ENCODE data around the gene TNS1. TPM values are rescaled to one million over a fixed set of nuclear protein-coding genes. Genes with fewer than 3 reads are reported as not detected.

TNS1 gene
- polyA plus RNA-seq, 1 of the 3 experiments (the other 2 are of a cell fraction): 12.1 TPM

GRCh38 chr2:218003981-218004419 lies 1.2 kb upstream of the TNS1 start:
- peak overlapping the region; percentile 86 to 98 for H3K27ac ChIP-seq (ENCODE audit: low read depth in 2 of 2, low read length in 1 of 2)
- peak; percentile 51 for DNase-seq
- no peak overlapping the region for H2AFZ ChIP-seq (ENCODE audit: low read depth)
- H3K4me2 ChIP-seq: peak overlapping the region; percentile 98
- peak overlapping the region; percentile 69; the same call in 1 of the 2 replicates for H3K9ac ChIP-seq
- H3K9me2 ChIP-seq: no peaks in the 10 kb centered on the region
- peaks cover 23% of the 10 kb centered on the region for H4K20me1 ChIP-seq (ENCODE audit: insufficient read depth)
- no peaks in the 10 kb centered on the region for H3K36me3 ChIP-seq (replicated peaks in 1 of 2; ENCODE audit: control insufficient read depth in 1 of 2, insufficient read depth in 2 of 2, low read length in 1 of 2)
- CTCF ChIA-PET: interaction anchor here (1.1 to 30.4 kb wide), 6 partner anchors 10 to 210 kb away, joined by 3 to 666 read pairs (median 6); no protein-coding TSS in a partner anchor
- no peaks in the 10 kb centered on the region for H3K9me3 ChIP-seq
- peaks cover 29% of the 10 kb centered on the region for H3F3A ChIP-seq (replicated peaks; ENCODE audit: insufficient read depth)
- H3K27me3 ChIP-seq (ENCODE audit: insufficient read depth): no peaks in the 10 kb centered on the region
- peaks cover 84% of the 10 kb centered on the region for H3K79me2 ChIP-seq (ENCODE audit: insufficient read depth)
- no peak overlapping the region for H3K4me3 ChIP-seq (ENCODE audit: low read depth in 2 of 2, low read length in 1 of 2)
- peaks cover 70 to 84% of the 10 kb centered on the region in 2 experiments for H3K4me1 ChIP-seq (ENCODE audit: control insufficient read depth in 1 of 2, insufficient read depth in 2 of 2, low read depth in 1 of 2, low read length in 1 of 2)
- WGBS (ENCODE audit: low lambda C conversion rate): 27% methylated on average over 6 of the region's 6 CpGs
- POLR2A ChIA-PET: interaction anchor here (1.1 to 2.9 kb wide), 2 partner anchors 12 to 29 kb away, joined by 4 to 9 read pairs; no protein-coding TSS in a partner anchor
- no peak for TF ChIP-seq GATA2 (CRISPR knock-in tag; IDR thresholded peaks at IDR 0.05)
- TF ChIP-seq RFX5 (IDR thresholded peaks at IDR 0.05; ENCODE audit: low read length): no peak
- TF ChIP-seq NFIC (IDR thresholded peaks at IDR 0.05; ENCODE audit: borderline replicate concordance): peak; percentile 71
- TF ChIP-seq EZH2phosphoT487 (IDR thresholded peaks at IDR 0.05; ENCODE audit: borderline replicate concordance, low read depth): no peak
- TF ChIP-seq ZBTB33 (IDR thresholded peaks at IDR 0.05; ENCODE audit: borderline replicate concordance, low read depth): no peak
- no peak for TF ChIP-seq NRF1 (IDR thresholded peaks at IDR 0.05; ENCODE audit: low read depth, low read length)
- no peak for TF ChIP-seq TEAD4 (IDR thresholded peaks at IDR 0.05; ENCODE audit: borderline replicate concordance, insufficient read depth)
- TF ChIP-seq, protein P1, sequence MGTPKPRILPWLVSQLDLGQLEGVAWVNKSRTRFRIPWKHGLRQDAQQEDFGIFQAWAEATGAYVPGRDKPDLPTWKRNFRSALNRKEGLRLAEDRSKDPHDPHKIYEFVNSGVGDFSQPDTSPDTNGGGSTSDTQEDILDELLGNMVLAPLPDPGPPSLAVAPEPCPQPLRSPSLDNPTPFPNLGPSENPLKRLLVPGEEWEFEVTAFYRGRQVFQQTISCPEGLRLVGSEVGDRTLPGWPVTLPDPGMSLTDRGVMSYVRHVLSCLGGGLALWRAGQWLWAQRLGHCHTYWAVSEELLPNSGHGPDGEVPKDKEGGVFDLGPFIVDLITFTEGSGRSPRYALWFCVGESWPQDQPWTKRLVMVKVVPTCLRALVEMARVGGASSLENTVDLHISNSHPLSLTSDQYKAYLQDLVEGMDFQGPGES (IDR thresholded peaks at IDR 0.05; ENCODE audit: low read depth, low read length): no peak
- peak; percentile 54 for TF ChIP-seq TCF12 (IDR thresholded peaks at IDR 0.05)
- TF ChIP-seq REST (IDR thresholded peaks at IDR 0.05; ENCODE audit: low read depth, low read length): peak; percentile 86
- TF ChIP-seq YY1 (IDR thresholded peaks at IDR 0.05; ENCODE audit: low read depth): no peak
- TF ChIP-seq RCOR1 (IDR thresholded peaks at IDR 0.05; ENCODE audit: low read length): no peak
- TF ChIP-seq MAX (IDR thresholded peaks at IDR 0.05; ENCODE audit: low read depth): peak; percentile 59
- TF ChIP-seq ELF1 (IDR thresholded peaks at IDR 0.05): no peak
- TF ChIP-seq USF2 (IDR thresholded peaks at IDR 0.05; ENCODE audit: borderline replicate concordance, low read depth, low read length): no peak
- TF ChIP-seq GABPA (IDR thresholded peaks at IDR 0.05; ENCODE audit: low read depth): no peak
- TF ChIP-seq, protein P2, sequence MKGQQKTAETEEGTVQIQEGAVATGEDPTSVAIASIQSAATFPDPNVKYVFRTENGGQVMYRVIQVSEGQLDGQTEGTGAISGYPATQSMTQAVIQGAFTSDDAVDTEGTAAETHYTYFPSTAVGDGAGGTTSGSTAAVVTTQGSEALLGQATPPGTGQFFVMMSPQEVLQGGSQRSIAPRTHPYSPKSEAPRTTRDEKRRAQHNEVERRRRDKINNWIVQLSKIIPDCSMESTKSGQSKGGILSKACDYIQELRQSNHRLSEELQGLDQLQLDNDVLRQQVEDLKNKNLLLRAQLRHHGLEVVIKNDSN (IDR thresholded peaks at IDR 0.05; ENCODE audit: borderline replicate concordance, low read depth): no peak
- no peak for TF ChIP-seq SMC3 (IDR thresholded peaks at IDR 0.05; ENCODE audit: low read depth, low read length)
- peak; percentile 45; the same call in 1 of the 2 replicates for TF ChIP-seq JUND (IDR thresholded peaks at IDR 0.05)
- TF ChIP-seq, protein P3, sequence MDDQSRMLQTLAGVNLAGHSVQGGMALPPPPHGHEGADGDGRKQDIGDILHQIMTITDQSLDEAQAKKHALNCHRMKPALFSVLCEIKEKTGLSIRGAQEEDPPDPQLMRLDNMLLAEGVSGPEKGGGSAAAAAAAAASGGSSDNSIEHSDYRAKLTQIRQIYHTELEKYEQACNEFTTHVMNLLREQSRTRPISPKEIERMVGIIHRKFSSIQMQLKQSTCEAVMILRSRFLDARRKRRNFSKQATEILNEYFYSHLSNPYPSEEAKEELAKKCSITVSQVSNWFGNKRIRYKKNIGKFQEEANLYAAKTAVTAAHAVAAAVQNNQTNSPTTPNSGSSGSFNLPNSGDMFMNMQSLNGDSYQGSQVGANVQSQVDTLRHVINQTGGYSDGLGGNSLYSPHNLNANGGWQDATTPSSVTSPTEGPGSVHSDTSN (IDR thresholded peaks at IDR 0.05): peak; percentile 48; the same call in 1 of the 2 replicates
- TF ChIP-seq FOSL2 (IDR thresholded peaks at IDR 0.05; ENCODE audit: borderline replicate concordance, low read depth): peak; percentile 57; the same call in 1 of the 2 replicates
- no peak for TF ChIP-seq RXRA (IDR thresholded peaks at IDR 0.05; ENCODE audit: borderline replicate concordance, low read depth)
- TF ChIP-seq SIN3A (IDR thresholded peaks at IDR 0.05; ENCODE audit: borderline replicate concordance, low read depth, low read length): peak; percentile 11; the same call in 1 of the 2 replicates
- no peak for TF ChIP-seq CHD2 (IDR thresholded peaks at IDR 0.05; ENCODE audit: low read length, partially characterized antibody)
